Fibroblast of pulmonary artery (primary cell): ENCODE measurements around the gene BBIP1.

ENCODE experiments used
- DNase-seq: peaks from one replicate; pipeline ENCODE4 v3.0.0-alpha.2; 2010; ENCODE audit warnings: low read depth
- H3K4me3 ChIP-seq: replicated peaks from 2 replicates; pipeline ENCODE4 v1.5.1; 2011; ENCODE audit warnings: low read depth, mild to moderate bottlenecking, control low read depth, low read length, moderate library complexity
- TF ChIP-seq, protein P1 (sequence below): IDR thresholded peaks from 2 replicates; pipeline ENCODE4 v1.5.1; 2011; ENCODE audit warnings: mild to moderate bottlenecking, control low read depth, low read length, inconsistent platforms; ENCODE audit errors: missing control alignments

The BBIP1 gene

DNA sequence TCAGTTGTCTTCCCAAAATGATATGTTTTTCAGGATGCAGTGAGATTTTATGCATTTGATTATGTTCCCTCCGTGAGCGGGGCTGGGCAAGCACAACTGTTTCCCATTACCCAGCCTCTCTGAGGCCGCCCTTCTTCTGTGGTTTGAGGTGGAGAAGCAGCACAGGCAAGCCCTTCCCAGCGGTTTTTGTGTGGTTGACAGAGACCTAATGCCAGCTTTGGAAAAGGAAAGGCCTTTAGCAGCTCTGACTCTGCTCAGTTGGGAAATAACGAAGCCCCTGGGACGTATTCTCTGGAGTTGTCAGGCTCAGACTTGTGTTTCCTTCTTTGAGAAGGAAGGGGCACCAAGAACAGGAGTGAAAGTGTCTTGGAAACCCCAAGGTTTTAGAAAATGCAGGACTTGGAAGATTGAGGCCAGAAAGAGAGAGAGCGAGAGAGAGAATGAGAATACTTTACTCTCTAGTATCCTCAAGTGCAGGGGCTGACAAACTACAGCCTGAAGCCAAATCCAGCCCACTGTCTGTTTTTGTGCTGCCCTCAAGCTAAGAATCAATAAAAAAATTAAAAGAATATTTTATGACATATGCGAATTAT is 67.9 kb downstream of the BBIP1 start:
- TF ChIP-seq, protein P1, sequence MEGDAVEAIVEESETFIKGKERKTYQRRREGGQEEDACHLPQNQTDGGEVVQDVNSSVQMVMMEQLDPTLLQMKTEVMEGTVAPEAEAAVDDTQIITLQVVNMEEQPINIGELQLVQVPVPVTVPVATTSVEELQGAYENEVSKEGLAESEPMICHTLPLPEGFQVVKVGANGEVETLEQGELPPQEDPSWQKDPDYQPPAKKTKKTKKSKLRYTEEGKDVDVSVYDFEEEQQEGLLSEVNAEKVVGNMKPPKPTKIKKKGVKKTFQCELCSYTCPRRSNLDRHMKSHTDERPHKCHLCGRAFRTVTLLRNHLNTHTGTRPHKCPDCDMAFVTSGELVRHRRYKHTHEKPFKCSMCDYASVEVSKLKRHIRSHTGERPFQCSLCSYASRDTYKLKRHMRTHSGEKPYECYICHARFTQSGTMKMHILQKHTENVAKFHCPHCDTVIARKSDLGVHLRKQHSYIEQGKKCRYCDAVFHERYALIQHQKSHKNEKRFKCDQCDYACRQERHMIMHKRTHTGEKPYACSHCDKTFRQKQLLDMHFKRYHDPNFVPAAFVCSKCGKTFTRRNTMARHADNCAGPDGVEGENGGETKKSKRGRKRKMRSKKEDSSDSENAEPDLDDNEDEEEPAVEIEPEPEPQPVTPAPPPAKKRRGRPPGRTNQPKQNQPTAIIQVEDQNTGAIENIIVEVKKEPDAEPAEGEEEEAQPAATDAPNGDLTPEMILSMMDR = no peak

DNA sequence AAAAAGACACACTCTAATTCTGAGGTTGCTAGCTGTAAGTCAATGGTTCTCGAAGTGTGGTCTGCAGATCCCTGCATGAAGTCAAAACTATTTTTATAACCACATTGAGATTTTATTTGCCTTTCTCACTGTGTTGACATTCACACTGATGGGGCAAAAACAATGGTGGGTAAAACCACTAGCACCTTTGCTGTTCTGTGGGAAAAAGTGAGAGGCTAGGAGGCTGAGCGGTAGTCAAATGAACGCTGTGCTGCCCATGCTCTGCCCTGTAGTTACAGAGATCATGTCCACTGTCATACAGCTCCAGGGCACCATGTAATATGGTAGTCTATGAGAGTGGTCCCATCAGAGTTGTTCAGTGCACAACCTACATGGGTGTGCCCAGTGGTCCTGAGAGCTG is 68.9 kb downstream of the BBIP1 start:
- no peak overlapping the region for H3K4me3 ChIP-seq
- DNase-seq = no peak
- TF ChIP-seq, protein P1 = no peak

More for the DNA sequence above, 67.9 kb downstream of the BBIP1 start:
- no peak overlapping the region for H3K4me3 ChIP-seq
- DNase-seq = no peak
